Fibroblast of the aortic adventitia (primary cell): ENCODE data around the gene B3GALT2. TPM values are rescaled to one million over a fixed set of nuclear protein-coding genes. Genes with fewer than 3 reads are reported as not detected.

Experiments
- DNase-seq: peaks from one replicate; pipeline ENCODE4 v3.0.0-alpha.2; 2010; ENCODE audit warnings: low read depth
- H3K4me3 ChIP-seq: 2 replicates; pipeline ENCODE4 v1.5.1; 2011; ENCODE audit warnings: low read depth, mild to moderate bottlenecking, control low read depth, low read length, moderate library complexity
- total RNA-seq: library from RNA; depleted of rRNA; stranded (reverse); fragments of >200 nt; gene quantifications from 2 replicates; pipeline ENCODE4 v1.2.3, GENCODE V29; 2012; ENCODE audit warnings: low replicate concordance
- TF ChIP-seq, protein P1 (sequence below): IDR thresholded peaks from 2 replicates; pipeline ENCODE4 v1.5.1; 2011; ENCODE audit warnings: mild to moderate bottlenecking, low read length, control low read depth, inconsistent platforms; ENCODE audit not compliant: insufficient read depth

The B3GALT2 gene
- total RNA-seq, 1 donor, result 0.18 TPM

DNA sequence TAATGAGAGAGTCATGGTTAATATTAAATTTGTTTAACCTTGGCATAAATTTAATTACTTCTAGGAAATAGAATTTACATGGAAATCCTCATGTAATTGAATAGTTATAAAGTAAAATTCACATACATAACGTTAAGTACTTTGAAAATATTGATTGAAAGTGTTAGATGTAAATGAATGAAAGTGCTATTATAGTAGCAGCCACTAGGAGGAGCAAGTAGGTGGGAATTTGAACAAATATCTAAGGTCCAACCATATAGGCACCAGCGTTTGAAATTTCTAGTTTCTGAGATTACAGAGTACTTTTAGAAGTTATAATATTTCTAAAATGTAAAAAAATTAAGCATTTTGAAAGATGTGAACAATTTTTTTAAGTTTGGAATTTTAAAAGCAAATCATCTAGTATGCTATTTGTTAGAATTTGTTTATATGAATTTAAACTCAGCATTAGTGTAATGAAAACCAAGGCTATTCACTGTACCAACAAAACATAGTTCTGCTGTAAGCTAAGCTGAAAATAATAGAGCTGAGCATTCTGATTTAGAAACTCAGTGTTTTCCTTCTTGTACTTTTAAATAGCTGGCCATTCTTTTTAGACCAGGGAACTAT is 3.3 kb downstream of the B3GALT2 start:
- DNase-seq, result peak; percentile 77
- TF ChIP-seq, protein P1, sequence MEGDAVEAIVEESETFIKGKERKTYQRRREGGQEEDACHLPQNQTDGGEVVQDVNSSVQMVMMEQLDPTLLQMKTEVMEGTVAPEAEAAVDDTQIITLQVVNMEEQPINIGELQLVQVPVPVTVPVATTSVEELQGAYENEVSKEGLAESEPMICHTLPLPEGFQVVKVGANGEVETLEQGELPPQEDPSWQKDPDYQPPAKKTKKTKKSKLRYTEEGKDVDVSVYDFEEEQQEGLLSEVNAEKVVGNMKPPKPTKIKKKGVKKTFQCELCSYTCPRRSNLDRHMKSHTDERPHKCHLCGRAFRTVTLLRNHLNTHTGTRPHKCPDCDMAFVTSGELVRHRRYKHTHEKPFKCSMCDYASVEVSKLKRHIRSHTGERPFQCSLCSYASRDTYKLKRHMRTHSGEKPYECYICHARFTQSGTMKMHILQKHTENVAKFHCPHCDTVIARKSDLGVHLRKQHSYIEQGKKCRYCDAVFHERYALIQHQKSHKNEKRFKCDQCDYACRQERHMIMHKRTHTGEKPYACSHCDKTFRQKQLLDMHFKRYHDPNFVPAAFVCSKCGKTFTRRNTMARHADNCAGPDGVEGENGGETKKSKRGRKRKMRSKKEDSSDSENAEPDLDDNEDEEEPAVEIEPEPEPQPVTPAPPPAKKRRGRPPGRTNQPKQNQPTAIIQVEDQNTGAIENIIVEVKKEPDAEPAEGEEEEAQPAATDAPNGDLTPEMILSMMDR, result peak; percentile 78

GRCh38 chr1:193181985-193182384 is 4.4 kb downstream of the B3GALT2 start:
- no peak for DNase-seq
- H3K4me3 ChIP-seq, result no peak overlapping the region
- TF ChIP-seq, protein P1, result no peak

More for the DNA sequence above, 3.3 kb downstream of the B3GALT2 start:
- H3K4me3 ChIP-seq, result no peak overlapping the region

- TF ChIP-seq, protein P1, result no peak
- H3K4me3 ChIP-seq, result no peak overlapping the region
- no peak for DNase-seq
Observed at GRCh38 chr1:193181536-193181935, 4.9 kb downstream of the B3GALT2 start.

DNA sequence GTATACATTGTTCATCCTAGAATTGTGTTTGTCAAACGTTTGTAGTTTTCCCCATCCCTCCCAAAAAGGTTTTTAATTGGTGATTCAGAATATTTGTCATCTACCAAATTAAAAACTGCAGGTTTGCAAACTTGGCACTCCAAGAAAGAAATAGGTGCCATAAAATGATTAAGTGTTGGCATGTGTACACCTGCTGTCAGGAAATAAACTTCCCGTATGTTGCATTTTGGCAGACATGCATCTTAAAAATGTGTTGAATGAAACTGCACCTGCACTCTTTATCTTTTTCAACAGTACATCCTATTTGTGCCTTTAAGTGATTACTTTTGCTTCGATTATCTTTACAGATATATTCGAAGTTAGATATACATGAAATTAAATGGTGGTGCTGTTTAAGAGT is 7.3 kb downstream of the B3GALT2 start:
- no peak overlapping the region for H3K4me3 ChIP-seq
- DNase-seq, result no peak
- TF ChIP-seq, protein P1, result no peak

- no peak for DNase-seq
- TF ChIP-seq, protein P1, result no peak
- no peak overlapping the region for H3K4me3 ChIP-seq
Observed at GRCh38 chr1:193176788-193177187, 9.6 kb downstream of the B3GALT2 start.

- TF ChIP-seq, protein P1, result no peak
- no peak overlapping the region for H3K4me3 ChIP-seq
- DNase-seq, result no peak
Observed at GRCh38 chr1:193176113-193176512, 10.3 kb downstream of the B3GALT2 start.

DNA sequence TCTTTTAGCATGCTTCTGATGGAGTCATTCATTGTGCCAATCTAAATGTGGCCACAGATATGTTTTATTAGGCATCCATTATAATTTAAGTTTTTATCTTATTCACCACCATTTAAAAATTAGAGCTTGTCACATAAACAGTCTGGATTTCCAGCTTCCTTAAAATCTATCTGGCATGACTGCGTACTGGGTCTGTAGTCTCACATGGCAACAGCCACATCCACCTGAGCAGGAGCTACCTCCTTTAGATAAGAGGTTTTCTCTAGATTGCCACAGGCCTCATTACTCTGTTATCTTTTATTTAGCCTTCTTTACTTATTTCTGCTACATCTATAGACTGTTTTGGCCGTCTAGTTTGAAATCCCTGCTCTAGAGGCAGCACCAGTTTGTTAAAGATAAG is 29.1 kb downstream of the B3GALT2 start:
- TF ChIP-seq, protein P1, result no peak
- H3K4me3 ChIP-seq, result no peak overlapping the region
- no peak for DNase-seq
